HepG2 (cell line): ENCODE results near the gene USP15.

ENCODE experiments used
- KDM4B ChIP-seq: sonication (generic); formaldehyde crosslinking; IDR thresholded peaks from 2 replicates; pipeline ENCODE4 v1.4.0; 2020; ENCODE audit warnings: missing genetic modification reagents
- YY1 ChIP-seq: IDR thresholded peaks from 2 replicates; pipeline ENCODE4 v1.6.1; 2011; ENCODE audit warnings: low read length, low read depth, moderate library complexity, mild to moderate bottlenecking; ENCODE audit not compliant: insufficient read depth, insufficient replicate concordance
- ZNF430 ChIP-seq: sonication (generic); formaldehyde crosslinking; IDR thresholded peaks from 2 replicates; pipeline ENCODE4 v1.9.0; 2021; ENCODE audit warnings: mild to moderate bottlenecking, missing genetic modification reagents
- ZNF768 ChIP-seq: sonication (generic); formaldehyde crosslinking; IDR thresholded peaks from 2 replicates; pipeline ENCODE4 v1.4.0; 2020; ENCODE audit warnings: missing genetic modification reagents
- TF ChIP-seq, protein P1 (sequence below), 2 experiments: sonication (generic) in 1 of 2; formaldehyde crosslinking in 1 of 2; IDR thresholded peaks; 2 replicates each; pipeline versions ENCODE4 v1.5.1 to v1.6.1; 2011 to 2020; ENCODE audit warnings: borderline replicate concordance in 1 of 2, low read depth in 1 of 2, low read length in 1 of 2, mild to moderate bottlenecking in 1 of 2, missing genetic modification reagents in 1 of 2, moderate library complexity in 1 of 2
- TF ChIP-seq, protein P2 (sequence below): sonication (generic); formaldehyde crosslinking; IDR thresholded peaks from 2 replicates; pipeline ENCODE4 v1.8.1; 2022; ENCODE audit warnings: low read depth, mild to moderate bottlenecking, missing genetic modification reagents

DNA sequence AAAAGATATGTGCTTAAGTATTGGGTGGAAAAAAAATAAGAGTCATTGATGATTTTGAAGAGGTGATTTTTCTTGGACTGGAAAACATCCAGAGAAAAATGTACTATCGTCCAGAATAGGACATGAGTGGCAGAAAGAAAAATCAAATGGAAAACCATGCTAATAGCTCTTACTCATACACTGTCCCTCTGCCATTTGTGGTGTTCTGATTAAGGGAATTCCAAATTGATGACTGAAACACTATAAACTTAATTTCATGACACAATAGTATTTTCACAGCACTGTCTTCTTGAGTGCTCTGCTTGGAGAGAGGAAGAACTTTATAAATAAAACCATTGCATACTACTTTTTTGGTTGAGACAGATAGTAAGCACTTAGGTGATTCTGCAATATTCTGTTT lies 72.4 kb downstream of the USP15 start:
- TF ChIP-seq ZNF430 (CRISPR knock-in tag) (no peak), YY1 (no peak), KDM4B (CRISPR knock-in tag) (no peak), ZNF768 (CRISPR knock-in tag) (no peak)
- TF ChIP-seq, protein P1, sequence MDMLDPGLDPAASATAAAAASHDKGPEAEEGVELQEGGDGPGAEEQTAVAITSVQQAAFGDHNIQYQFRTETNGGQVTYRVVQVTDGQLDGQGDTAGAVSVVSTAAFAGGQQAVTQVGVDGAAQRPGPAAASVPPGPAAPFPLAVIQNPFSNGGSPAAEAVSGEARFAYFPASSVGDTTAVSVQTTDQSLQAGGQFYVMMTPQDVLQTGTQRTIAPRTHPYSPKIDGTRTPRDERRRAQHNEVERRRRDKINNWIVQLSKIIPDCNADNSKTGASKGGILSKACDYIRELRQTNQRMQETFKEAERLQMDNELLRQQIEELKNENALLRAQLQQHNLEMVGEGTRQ (IDR thresholded peaks at IDR 0.05; ENCODE audit: low read depth, low read length): no peak
- TF ChIP-seq, protein P1 (CRISPR knock-in tag; IDR thresholded peaks at IDR 0.05; ENCODE audit: borderline replicate concordance): no peak
- TF ChIP-seq, protein P2, sequence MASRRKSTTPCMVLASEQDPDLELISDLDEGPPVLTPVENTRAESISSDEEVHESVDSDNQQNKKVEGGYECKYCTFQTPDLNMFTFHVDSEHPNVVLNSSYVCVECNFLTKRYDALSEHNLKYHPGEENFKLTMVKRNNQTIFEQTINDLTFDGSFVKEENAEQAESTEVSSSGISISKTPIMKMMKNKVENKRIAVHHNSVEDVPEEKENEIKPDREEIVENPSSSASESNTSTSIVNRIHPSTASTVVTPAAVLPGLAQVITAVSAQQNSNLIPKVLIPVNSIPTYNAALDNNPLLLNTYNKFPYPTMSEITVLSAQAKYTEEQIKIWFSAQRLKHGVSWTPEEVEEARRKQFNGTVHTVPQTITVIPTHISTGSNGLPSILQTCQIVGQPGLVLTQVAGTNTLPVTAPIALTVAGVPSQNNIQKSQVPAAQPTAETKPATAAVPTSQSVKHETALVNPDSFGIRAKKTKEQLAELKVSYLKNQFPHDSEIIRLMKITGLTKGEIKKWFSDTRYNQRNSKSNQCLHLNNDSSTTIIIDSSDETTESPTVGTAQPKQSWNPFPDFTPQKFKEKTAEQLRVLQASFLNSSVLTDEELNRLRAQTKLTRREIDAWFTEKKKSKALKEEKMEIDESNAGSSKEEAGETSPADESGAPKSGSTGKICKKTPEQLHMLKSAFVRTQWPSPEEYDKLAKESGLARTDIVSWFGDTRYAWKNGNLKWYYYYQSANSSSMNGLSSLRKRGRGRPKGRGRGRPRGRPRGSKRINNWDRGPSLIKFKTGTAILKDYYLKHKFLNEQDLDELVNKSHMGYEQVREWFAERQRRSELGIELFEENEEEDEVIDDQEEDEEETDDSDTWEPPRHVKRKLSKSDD: no peak
